GM12878 (cell line): ENCODE data around the gene CDC34. TPM values are rescaled to one million over a fixed set of nuclear protein-coding genes. Genes with fewer than 3 reads are reported as not detected.

Experiments used
- ATAC-seq: fragments of 200-7000 bp; cut with Tn5 transposase; 3 replicates; pipeline ENCODE4 v1.9.1; 2020; ENCODE audit warnings: mild to moderate bottlenecking, moderate library complexity
- BruUV-seq: library from RNA; stranded (reverse); fragments of 400-500 nt; replicated peaks from 2 replicates; lab custom pipeline; 2021; lab: Mats Ljungman, UMichigan
- CTCF ChIA-PET: fragments of 300-600 bp; sonication (Branson Sonifier 250); formaldehyde crosslinking; extraction: SDS; loops from one replicate; lab custom pipeline; 2021; ENCODE audit warnings: inconsistent platforms; lab: Yijun Ruan, JAX
- POLR2A ChIA-PET: fragments of 350-600 bp; formaldehyde crosslinking; extraction: SDS; loops from one replicate; lab custom pipeline; 2021; ENCODE audit warnings: inconsistent platforms; lab: Charles Lee
- RAD21 ChIA-PET: fragments of 300-600 bp; sonication (Branson Sonifier 250); formaldehyde crosslinking; loops from one replicate; lab custom pipeline; 2023; ENCODE audit warnings: antibody characterized with exemption; ENCODE audit not compliant: unreplicated experiment; lab: Charles Lee
- SMC1A ChIA-PET: fragments of 300-600 bp; sonication (Branson Sonifier 250); formaldehyde crosslinking; loops from one replicate; lab custom pipeline; 2023; ENCODE audit not compliant: unreplicated experiment, uncharacterized antibody; lab: Charles Lee
- DNase-seq: peaks from one replicate; pipeline ENCODE4 v3.0.0-alpha.2; 2011; ENCODE audit warnings: low read depth, low spot score
- FAIRE-seq: peaks from 3 replicates; lab custom pipeline; 2011; peaks lifted over from hg19 to GRCh38; lab: Jason Lieb, UNC
- H2AFZ ChIP-seq: 2 replicates; pipeline ENCODE4 v1.6.0; 2011; ENCODE audit warnings: low read depth, low read length, control low read depth; ENCODE audit not compliant: control insufficient read depth
- H3K27ac ChIP-seq: 2 replicates; pipeline ENCODE4 v1.5.1; 2011; ENCODE audit warnings: control low read depth; ENCODE audit not compliant: control insufficient read depth, insufficient read depth
- H3K27me3 ChIP-seq, 2 experiments: replicated peaks in 1 of 2; 2 replicates each; pipeline versions ENCODE4 v1.6.0 to v1.6.1; 2011; ENCODE audit warnings: low read length in 1 of 2; ENCODE audit not compliant: control insufficient read depth in 2 of 2, insufficient read depth in 2 of 2
- H3K36me3 ChIP-seq, 2 experiments: 2 replicates each; pipeline ENCODE4 v1.5.1; 2011; ENCODE audit warnings: low read length in 1 of 2; ENCODE audit not compliant: control insufficient read depth in 2 of 2, insufficient read depth in 2 of 2
- H3K4me1 ChIP-seq: 2 replicates; pipeline ENCODE4 v1.6.1; 2011; ENCODE audit warnings: mild to moderate bottlenecking, low read length, moderate library complexity, mixed read lengths; ENCODE audit not compliant: control insufficient read depth, insufficient read depth
- H3K4me2 ChIP-seq: 2 replicates; pipeline ENCODE4 v1.6.0; 2011; ENCODE audit warnings: control low read depth; ENCODE audit not compliant: control insufficient read depth, insufficient read depth
- H3K4me3 ChIP-seq: fragments of 200-600 bp; sonication (generic); 2 replicates; pipeline ENCODE4 v1.5.1; 2016
- H3K79me2 ChIP-seq: 2 replicates; pipeline ENCODE4 v1.6.0; 2011; ENCODE audit warnings: low read length; ENCODE audit not compliant: control insufficient read depth, insufficient read depth
- H3K9ac ChIP-seq: 2 replicates; pipeline ENCODE4 v1.8.0; 2011; ENCODE audit warnings: low read length, control low read depth, mixed read lengths; ENCODE audit not compliant: control insufficient read depth, insufficient read depth
- H3K9me3 ChIP-seq: replicated peaks from 3 replicates; pipeline ENCODE4 v1.5.1; 2011; ENCODE audit warnings: mild to moderate bottlenecking, low read length; ENCODE audit not compliant: control insufficient read depth, insufficient read depth
- H4K20me1 ChIP-seq: 2 replicates; pipeline ENCODE4 v1.6.0; 2011; ENCODE audit not compliant: control insufficient read depth, insufficient read depth
- CBFB ChIP-seq: IDR thresholded peaks from 2 replicates; pipeline ENCODE4 v1.6.1; 2016; ENCODE audit warnings: antibody characterized with exemption, low read depth
- FOXK2 ChIP-seq: fragments of 450-650 bp; IDR thresholded peaks from 2 replicates; pipeline ENCODE4 v1.6.1; 2017; ENCODE audit warnings: mild to moderate bottlenecking, moderate library complexity
- IRF4 ChIP-seq: IDR thresholded peaks from 2 replicates; pipeline ENCODE4 v1.6.1; 2011; ENCODE audit warnings: low read depth, low read length
- JUNB ChIP-seq: IDR thresholded peaks from 2 replicates; pipeline ENCODE4 v1.6.1; 2016; ENCODE audit warnings: antibody characterized with exemption, mild to moderate bottlenecking
- LARP7 ChIP-seq: fragments of 450-650 bp; IDR thresholded peaks from 2 replicates; pipeline ENCODE4 v1.6.1; 2017; ENCODE audit warnings: mild to moderate bottlenecking
- MEF2A ChIP-seq: IDR thresholded peaks from 2 replicates; pipeline ENCODE4 v1.6.1; 2011; ENCODE audit warnings: low read depth, mild to moderate bottlenecking, low read length, moderate library complexity; ENCODE audit not compliant: insufficient read depth
- PKNOX1 ChIP-seq: fragments of 450-650 bp; IDR thresholded peaks from 2 replicates; pipeline ENCODE4 v1.6.1; 2016; ENCODE audit warnings: mild to moderate bottlenecking
- POLR2AphosphoS2 ChIP-seq: IDR thresholded peaks from 2 replicates; pipeline ENCODE4 v1.6.1; 2011; ENCODE audit warnings: low read depth, mild to moderate bottlenecking, low read length, improper control_type of control experiment, moderate library complexity
- SIN3A ChIP-seq: IDR thresholded peaks from 2 replicates; pipeline ENCODE4 v1.6.1; 2012; ENCODE audit warnings: low read depth, low read length, improper control_type of control experiment
- SMAD1 ChIP-seq: fragments of 450-650 bp; IDR thresholded peaks from 2 replicates; pipeline ENCODE4 v1.6.1; 2018; ENCODE audit warnings: mild to moderate bottlenecking, low read depth; ENCODE audit not compliant: partially characterized antibody
- SMARCA5 ChIP-seq: fragments of 450-650 bp; IDR thresholded peaks from 2 replicates; pipeline ENCODE4 v1.6.1; 2017; ENCODE audit warnings: mild to moderate bottlenecking
- SUPT20H ChIP-seq: IDR thresholded peaks from 2 replicates; pipeline ENCODE4 v1.6.1; 2011; ENCODE audit warnings: low read depth, mild to moderate bottlenecking, low read length, moderate library complexity, borderline replicate concordance; ENCODE audit not compliant: control insufficient read depth
- TBL1XR1 ChIP-seq: IDR thresholded peaks from 2 replicates; pipeline ENCODE4 v1.6.1; 2012; ENCODE audit warnings: low read depth, low read length, improper control_type of control experiment
- ZNF24 ChIP-seq: fragments of 450-650 bp; IDR thresholded peaks from 2 replicates; pipeline ENCODE4 v1.6.1; 2017; ENCODE audit warnings: antibody characterized with exemption, mild to moderate bottlenecking
- ZSCAN29 ChIP-seq: fragments of 450-650 bp; IDR thresholded peaks from 2 replicates; pipeline ENCODE4 v1.6.1; 2017; ENCODE audit warnings: mild to moderate bottlenecking, moderate library complexity
- WGBS: methylation state at CpG from one replicate; pipeline ENCODE4 v1.1.6; 2016; ENCODE audit warnings: low lambda C conversion rate; ENCODE audit not compliant: insufficient replicate concordance, insufficient coverage; ENCODE audit errors: missing lambda C conversion rate; 5-methylcytosine and 5-hydroxymethylcytosine counted together
- in situ Hi-C: fragments of 300-500 bp; cut with MboI; formaldehyde crosslinking; loops from 9 replicates; pipeline ENCODE4 v1.14.3; 2018; ENCODE audit warnings: mixed read lengths
- intact Hi-C: fragments of 100-400 bp; cut with micrococcal nuclease; formaldehyde crosslinking; loops from one replicate; pipeline ENCODE4 v1.14.2; 2022; ENCODE audit not compliant: unreplicated experiment
- polyA plus RNA-seq, 11 experiments: library from polyadenylated mRNA; depleted of rRNA in 4 of 11; unstranded in 6 of 11; stranded (reverse) in 5 of 11; fragments of >200 nt; fragmentation: Nextera tagmentation in 4 of 11; fragmentation: Illumina TruSeq in 1 of 11; extraction: Ambion mirVana in 4 of 11; extraction: Trizol in 1 of 11; gene quantifications; 1 replicate in 1 of 11; 2 replicates in 10 of 11; pipeline versions ENCODE4 v1.2.1 to v1.2.3, GENCODE V29; 2011 to 2016; ENCODE audit warnings: inconsistent platforms in 2 of 11, missing spikeins in 2 of 11, low read depth in 1 of 11
- total RNA-seq, 4 experiments: library from RNA; depleted of rRNA in 3 of 4; stranded (reverse); fragments of >200 nt in 3 of 4; fragmentation: Illumina TruSeq in 1 of 4; extraction: Trizol in 1 of 4; gene quantifications; 2 replicates each; pipeline versions ENCODE4 v1.2.1 to v1.2.3, GENCODE V29; 2013 to 2021
- TF ChIP-seq, protein P1 (sequence below): fragments of 450-650 bp; IDR thresholded peaks from 2 replicates; pipeline ENCODE4 v1.6.1; 2017; ENCODE audit warnings: mild to moderate bottlenecking, moderate library complexity
- TF ChIP-seq, protein P2 (sequence below): fragments of 450-650 bp; IDR thresholded peaks from 2 replicates; pipeline ENCODE4 v1.6.1; 2014; ENCODE audit warnings: mild to moderate bottlenecking

CDC34 gene
- total and polyA plus RNA-seq, 10 of the 15 experiments (the other 5 are each of a cell fraction or from before 2014, with no cell fraction given), result 0.31 to 48.9 (median 28.5) TPM

- Histone ChIP-seq H3K79me2 (no peaks in the 10 kb centered on the region), H2AFZ (no peak overlapping the region), H3K9ac (no peak overlapping the region), H3K27ac (no peak overlapping the region), H4K20me1 (no peaks in the 10 kb centered on the region; the same call in 1 of the 2 replicates), H3K4me1 (no peaks in the 10 kb centered on the region), H3K4me3 (no peak overlapping the region), H3K36me3 (no peaks in the 10 kb centered on the region), H3K9me3 (no peaks in the 10 kb centered on the region), H3K27me3 (no peaks in the 10 kb centered on the region)
- SMC1A ChIA-PET, result no interaction called here
- no CpG with 5 or more reads among the region's 10 CpGs for WGBS
- POLR2A ChIA-PET, result no interaction called here
- BruUV-seq, result no TSS peak
- intact Hi-C loops (no loop called here), in situ Hi-C loops (no loop called here)
- ATAC-seq (no peak), FAIRE-seq (no peak), DNase-seq (no peak)
- RAD21 ChIA-PET, result no interaction called here
- TF ChIP-seq IRF4 (no peak), MEF2A (no peak), TBL1XR1 (no peak), SMAD1 (no peak), ZNF24 (no peak), ZSCAN29 (no peak), SUPT20H (no peak), PKNOX1 (no peak), FOXK2 (no peak), JUNB (no peak), LARP7 (no peak), CBFB (no peak), POLR2AphosphoS2 (no peak), SIN3A (no peak), SMARCA5 (no peak)
- TF ChIP-seq, protein P1, sequence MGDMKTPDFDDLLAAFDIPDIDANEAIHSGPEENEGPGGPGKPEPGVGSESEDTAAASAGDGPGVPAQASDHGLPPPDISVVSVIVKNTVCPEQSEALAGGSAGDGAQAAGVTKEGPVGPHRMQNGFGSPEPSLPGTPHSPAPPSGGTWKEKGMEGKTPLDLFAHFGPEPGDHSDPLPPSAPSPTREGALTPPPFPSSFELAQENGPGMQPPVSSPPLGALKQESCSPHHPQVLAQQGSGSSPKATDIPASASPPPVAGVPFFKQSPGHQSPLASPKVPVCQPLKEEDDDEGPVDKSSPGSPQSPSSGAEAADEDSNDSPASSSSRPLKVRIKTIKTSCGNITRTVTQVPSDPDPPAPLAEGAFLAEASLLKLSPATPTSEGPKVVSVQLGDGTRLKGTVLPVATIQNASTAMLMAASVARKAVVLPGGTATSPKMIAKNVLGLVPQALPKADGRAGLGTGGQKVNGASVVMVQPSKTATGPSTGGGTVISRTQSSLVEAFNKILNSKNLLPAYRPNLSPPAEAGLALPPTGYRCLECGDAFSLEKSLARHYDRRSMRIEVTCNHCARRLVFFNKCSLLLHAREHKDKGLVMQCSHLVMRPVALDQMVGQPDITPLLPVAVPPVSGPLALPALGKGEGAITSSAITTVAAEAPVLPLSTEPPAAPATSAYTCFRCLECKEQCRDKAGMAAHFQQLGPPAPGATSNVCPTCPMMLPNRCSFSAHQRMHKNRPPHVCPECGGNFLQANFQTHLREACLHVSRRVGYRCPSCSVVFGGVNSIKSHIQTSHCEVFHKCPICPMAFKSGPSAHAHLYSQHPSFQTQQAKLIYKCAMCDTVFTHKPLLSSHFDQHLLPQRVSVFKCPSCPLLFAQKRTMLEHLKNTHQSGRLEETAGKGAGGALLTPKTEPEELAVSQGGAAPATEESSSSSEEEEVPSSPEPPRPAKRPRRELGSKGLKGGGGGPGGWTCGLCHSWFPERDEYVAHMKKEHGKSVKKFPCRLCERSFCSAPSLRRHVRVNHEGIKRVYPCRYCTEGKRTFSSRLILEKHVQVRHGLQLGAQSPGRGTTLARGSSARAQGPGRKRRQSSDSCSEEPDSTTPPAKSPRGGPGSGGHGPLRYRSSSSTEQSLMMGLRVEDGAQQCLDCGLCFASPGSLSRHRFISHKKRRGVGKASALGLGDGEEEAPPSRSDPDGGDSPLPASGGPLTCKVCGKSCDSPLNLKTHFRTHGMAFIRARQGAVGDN, result no peak
- TF ChIP-seq, protein P2, sequence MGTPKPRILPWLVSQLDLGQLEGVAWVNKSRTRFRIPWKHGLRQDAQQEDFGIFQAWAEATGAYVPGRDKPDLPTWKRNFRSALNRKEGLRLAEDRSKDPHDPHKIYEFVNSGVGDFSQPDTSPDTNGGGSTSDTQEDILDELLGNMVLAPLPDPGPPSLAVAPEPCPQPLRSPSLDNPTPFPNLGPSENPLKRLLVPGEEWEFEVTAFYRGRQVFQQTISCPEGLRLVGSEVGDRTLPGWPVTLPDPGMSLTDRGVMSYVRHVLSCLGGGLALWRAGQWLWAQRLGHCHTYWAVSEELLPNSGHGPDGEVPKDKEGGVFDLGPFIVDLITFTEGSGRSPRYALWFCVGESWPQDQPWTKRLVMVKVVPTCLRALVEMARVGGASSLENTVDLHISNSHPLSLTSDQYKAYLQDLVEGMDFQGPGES, result no peak
- TF ChIP-seq, all 136 proteins: peak for 0
- CTCF ChIA-PET, result no interaction called here
- H3K4me2 ChIP-seq, result no peak overlapping the region
Observed at GRCh38 chr19:517721-518597, 13.6 kb upstream of the CDC34 start.
